Hepatocyte (in vitro differentiated cells): Measurements from ENCODE around the gene PCDHGB3.

Source experiments
- CTCF ChIP-seq: fragments of 200-600 bp; sonication (generic); IDR thresholded peaks from 2 replicates; pipeline ENCODE4 v1.5.1; 2016; ENCODE audit warnings: antibody characterized with exemption, mild to moderate bottlenecking; ENCODE audit not compliant: poor library complexity
- EZH2 ChIP-seq: fragments of 200-600 bp; sonication (generic); IDR thresholded peaks from 2 replicates; pipeline ENCODE4 v1.6.1; 2016; ENCODE audit warnings: antibody characterized with exemption, mild to moderate bottlenecking, borderline replicate concordance
- EZH2phosphoT487 ChIP-seq: fragments of 200-600 bp; sonication (generic); IDR thresholded peaks from one replicate; pipeline ENCODE4 v1.6.1; 2018; ENCODE audit warnings: antibody characterized with exemption, mild to moderate bottlenecking, low read depth, moderate library complexity; ENCODE audit not compliant: unreplicated experiment, severe bottlenecking

- TF ChIP-seq CTCF = no peak
- no peak for TF ChIP-seq EZH2phosphoT487
- TF ChIP-seq EZH2 = no peak
Observed at GRCh38 chr5:141421489-141421855, 51.4 kb downstream of the PCDHGB3 start.
